OCI-M2 (cell line): Measurements from ENCODE around the gene USP9Y.

Experiments
- DNase-seq: peaks from one replicate; lab custom pipeline; 2025; ENCODE audit not compliant: unreplicated experiment; lab: John Stamatoyannopoulos, UW

USP9Y gene

DNA sequence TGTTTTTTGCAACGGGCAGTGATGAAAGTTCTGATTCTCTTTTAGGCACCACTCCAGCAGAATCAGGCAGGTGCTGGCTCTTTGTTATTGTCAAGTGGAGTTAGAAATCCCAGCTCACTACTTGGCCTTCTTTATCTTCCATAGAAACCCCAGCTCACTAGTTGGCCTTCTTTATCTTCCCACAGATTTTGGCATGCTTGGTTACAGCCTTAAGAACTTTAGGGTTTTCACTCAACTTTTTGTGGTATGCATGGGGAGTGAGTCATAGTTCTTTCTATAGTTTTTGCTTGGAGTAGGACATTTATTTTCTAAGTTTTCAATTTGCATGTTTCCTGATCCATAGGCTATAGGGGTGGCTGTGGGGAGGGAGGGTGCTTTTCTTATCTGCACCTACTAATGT lies 55.0 kb downstream of the USP9Y start:
- no peak for DNase-seq

GRCh38 chrY:12765976-12766375 lies 64.9 kb downstream of the USP9Y start:
- no peak for DNase-seq

DNA sequence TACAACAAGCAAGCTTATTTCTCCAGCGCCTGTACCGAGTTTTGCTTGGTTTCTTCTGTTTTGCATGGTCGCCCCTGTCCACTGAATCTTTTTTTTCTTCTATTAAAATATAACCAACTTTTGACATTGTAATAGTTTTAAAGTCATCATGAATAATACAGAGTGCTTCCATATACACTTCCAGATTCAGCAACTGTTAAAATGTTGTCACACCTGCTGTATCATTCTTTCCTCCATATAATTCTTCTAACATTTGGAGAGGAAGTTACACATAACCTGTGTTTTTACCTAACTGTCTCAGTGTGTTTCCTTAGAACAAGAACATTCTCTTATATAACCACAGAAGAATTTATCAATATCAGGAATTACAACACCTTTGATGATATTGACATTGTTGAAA lies 83.5 kb downstream of the USP9Y start:
- DNase-seq = no peak

- DNase-seq = no peak
Measured at GRCh38 chrY:12793999-12794398, 93.0 kb downstream of the USP9Y start.

DNA sequence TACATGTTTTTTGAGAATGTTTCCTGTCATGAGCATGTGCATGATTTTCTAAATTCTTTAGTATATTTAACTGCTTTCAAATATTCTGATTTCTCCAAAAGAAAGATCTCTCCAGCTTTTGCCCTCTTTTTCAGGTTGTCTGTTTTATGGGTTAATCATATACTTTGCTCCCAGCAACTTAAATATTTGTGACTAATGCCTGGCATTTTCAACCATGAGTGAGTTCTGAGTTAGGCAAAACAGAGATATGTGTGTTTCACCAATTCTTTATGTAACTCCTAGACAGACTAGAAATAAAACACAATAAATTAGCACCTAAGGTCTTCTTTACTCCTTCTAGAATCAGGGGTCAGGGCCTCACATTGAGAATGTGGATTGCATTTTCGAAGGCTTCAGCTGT lies 107.0 kb downstream of the USP9Y start:
- DNase-seq = no peak

DNA sequence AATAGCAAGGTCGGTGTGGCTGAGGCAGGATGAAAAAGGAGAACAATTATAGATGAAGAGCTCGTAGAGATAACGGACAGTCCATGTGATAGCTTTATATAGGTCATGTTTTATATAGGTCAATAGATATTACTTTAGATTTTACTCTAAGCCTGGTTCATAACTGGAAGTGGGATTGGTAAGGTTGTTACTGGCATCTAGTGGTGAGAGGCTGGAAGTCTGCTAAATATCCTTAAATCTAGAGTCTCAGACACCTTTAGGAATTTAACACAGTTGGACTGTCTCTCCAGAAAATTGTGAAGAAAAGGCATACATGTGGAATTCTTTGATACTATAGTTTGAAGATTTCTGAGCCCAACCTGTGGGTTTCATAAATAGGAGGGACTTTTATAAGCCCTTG lies 108.0 kb downstream of the USP9Y start:
- DNase-seq = no peak

DNA sequence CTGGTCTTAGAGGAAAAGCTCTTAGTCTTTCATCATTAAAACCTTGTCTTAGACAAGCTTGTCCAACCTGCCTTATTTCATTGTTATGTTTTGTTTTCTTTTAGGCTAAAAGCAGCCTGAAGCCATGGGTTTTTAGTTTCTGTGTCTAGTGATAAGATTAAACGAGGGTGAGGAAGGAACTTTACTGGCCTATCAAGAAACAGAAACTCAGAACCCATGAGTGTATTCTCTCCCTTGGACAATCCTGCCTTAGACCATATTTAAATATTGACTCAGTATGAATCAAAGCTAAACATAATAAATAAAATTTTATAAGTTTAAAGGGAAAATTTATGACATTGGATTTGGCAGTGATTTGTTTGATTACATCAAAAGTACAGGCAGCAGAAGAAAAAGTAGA lies 122.4 kb downstream of the USP9Y start:
- DNase-seq = no peak

GRCh38 chrY:12826791-12827190 lies 125.8 kb downstream of the USP9Y start:
- no peak for DNase-seq

DNA sequence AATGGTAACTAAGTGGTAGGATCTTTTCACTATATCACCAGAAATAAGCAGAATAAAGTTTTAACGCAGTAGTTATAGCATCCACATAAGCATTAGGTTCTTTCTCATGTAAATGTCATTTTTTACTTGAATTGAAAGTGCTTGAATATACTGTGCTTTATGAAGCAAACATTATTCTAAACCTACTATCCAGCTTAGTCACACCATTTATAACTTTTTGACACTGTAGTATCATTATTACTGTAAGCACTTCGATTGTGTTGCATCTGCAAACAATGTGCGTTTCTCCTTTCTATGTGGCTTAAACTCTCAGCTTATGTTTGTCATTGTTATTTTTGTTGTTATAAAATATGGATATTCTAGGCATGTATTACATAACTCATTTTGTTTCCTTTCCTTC lies 132.3 kb downstream of the USP9Y start:
- no peak for DNase-seq

GRCh38 chrY:12837550-12837949 lies 136.5 kb downstream of the USP9Y start:
- no peak for DNase-seq

DNA sequence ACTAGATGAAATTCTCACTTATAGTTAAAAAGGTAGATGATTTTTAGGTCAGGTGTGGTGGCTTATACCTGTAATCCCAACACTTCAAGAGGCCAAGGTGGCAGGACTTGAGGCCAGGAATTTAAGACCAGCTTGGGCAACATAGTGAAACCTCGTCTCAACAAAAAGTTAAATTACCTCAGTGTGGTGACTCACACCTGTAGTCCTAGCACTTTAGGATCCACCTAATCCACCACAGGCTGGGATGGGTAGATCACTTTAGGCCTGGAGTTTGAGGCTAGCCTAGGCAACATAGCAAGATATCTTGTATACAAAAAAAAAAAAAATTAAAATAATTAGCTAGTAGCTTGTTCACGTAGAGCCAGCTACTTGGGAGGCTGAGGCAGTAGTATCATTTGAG lies 140.3 kb downstream of the USP9Y start:
- no peak for DNase-seq

- DNase-seq = no peak
Measured at GRCh38 chrY:12846793-12847192, 145.8 kb downstream of the USP9Y start.

DNA sequence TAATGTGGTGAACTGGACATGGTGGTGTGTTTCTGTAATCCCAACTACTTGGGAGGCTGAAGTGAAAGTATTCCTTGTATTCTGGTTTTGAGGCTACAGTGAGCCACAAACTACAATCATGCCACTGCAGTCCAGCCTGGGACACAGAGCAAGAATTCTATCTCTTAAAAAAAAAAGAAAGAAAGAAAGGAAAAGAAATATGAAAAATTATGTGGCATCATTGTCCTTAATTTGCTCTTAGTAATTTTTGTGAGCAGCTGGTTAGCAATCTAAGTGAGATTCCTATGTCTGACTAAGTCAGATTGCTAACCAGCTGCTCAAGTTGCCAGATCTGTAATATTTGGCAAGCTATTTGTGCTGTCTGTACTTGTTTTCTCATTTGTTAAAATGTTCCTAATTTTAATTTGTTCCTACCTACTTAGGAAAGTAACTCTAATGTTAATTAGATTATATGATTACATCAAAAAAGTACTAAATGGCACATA lies 154.8 kb downstream of the USP9Y start:
- DNase-seq = no peak

DNA sequence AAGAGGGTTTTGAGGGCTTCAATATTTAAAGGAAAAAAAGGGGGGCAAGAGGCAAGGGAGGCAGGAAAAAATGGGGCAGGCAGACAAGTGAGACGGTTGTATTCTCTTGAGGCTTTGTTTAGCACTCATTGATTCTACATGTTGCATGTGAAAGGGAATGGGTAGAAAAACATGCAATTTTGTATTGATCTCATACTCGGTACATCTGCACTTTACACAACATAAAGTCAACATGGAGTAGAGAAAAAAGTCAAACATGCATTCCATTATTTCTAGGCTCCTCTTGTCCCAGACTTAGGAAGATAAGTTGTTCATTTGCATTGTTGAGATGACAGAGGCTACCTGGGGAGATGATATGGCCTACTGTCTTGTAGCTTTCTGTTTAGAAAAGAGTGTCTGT lies 166.9 kb downstream of the USP9Y start:
- DNase-seq = no peak

DNA sequence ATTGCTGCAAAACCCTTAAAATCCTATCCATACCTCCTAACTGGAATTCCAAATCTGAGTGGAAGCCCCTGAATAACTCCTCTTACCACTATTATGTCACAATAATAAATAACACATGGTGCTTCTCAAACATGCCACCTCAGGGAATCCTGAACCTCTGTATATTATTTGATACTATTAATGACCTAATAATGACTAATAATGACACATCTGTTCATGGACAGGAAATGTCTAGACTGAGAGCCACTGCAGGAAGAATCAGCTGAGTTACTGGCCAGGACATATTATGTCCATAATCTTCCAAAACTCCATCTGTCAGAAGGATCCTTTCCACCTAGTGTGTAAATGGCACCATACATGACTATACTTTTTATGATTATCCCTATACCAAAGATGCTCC lies 195.9 kb downstream of the USP9Y start:
- DNase-seq = no peak

GRCh38 chrY:12898604-12899003 lies 197.6 kb downstream of the USP9Y start:
- DNase-seq = no peak

- no peak for DNase-seq
Measured at GRCh38 chrY:12904618-12905516, 203.8 kb downstream of the USP9Y start, which contains the start of gene DDX3Y. TSS of gene DDX3Y (plus strand) at chrY:12904868. CDS start at chrY:12904937, 69 bp downstream.

- DNase-seq = no peak
Measured at GRCh38 chrY:12905517-12905872, 204.5 kb downstream of the USP9Y start.

GRCh38 chrY:12905895-12906294 lies 204.9 kb downstream of the USP9Y start:
- no peak for DNase-seq
